T-helper 1 cell treated with Interleukin-12 subunit alpha and Interleukin-12 subunit beta and Interleukin-4 antibody, amounts not matched to agents 30 ng/mL and 1 ng/mL, for 36 hours (primary cell): ENCODE data around the gene ANKFN1. TPM values are rescaled to one million over a fixed set of nuclear protein-coding genes. Genes with fewer than 3 reads are reported as not detected.

Experiments
- intact Hi-C: fragments of 100-400 bp; cut with micrococcal nuclease; formaldehyde crosslinking; loops from one replicate; pipeline ENCODE4 v1.15.1; 2024
- total RNA-seq: library from RNA; stranded (reverse); gene quantifications from 2 replicates; pipeline ENCODE4 v1.2.3, GENCODE V29; 2022

ANKFN1 gene
- total RNA-seq, 1 donor from 2014 or later = not detected

GRCh38 chr17:56178203-56178602 lies 24.9 kb downstream of the ANKFN1 start:
- intact Hi-C loops = no loop called here

- intact Hi-C loops = no loop called here
Observed at GRCh38 chr17:56182081-56182480, 28.8 kb downstream of the ANKFN1 start.

GRCh38 chr17:56184650-56185049 lies 31.4 kb downstream of the ANKFN1 start:
- intact Hi-C loops = no loop called here

- intact Hi-C loops = no loop called here
Observed at GRCh38 chr17:56185491-56186221, 32.4 kb downstream of the ANKFN1 start.

GRCh38 chr17:56186222-56186786 lies 33.0 kb downstream of the ANKFN1 start:
- intact Hi-C loops = no loop called here

GRCh38 chr17:56203430-56203829 lies 50.2 kb downstream of the ANKFN1 start:
- intact Hi-C loops = no loop called here

GRCh38 chr17:56206351-56206750 lies 53.1 kb downstream of the ANKFN1 start:
- intact Hi-C loops = no loop called here

GRCh38 chr17:56213031-56213430 lies 59.8 kb downstream of the ANKFN1 start:
- intact Hi-C loops = no loop called here

GRCh38 chr17:56217921-56218320 lies 64.6 kb downstream of the ANKFN1 start:
- intact Hi-C loops = no loop called here

- intact Hi-C loops = no loop called here
Observed at GRCh38 chr17:56222255-56222654, 69.0 kb downstream of the ANKFN1 start.

GRCh38 chr17:56230660-56231059 lies 77.4 kb downstream of the ANKFN1 start:
- intact Hi-C loops = no loop called here

GRCh38 chr17:56231252-56231651 lies 78.0 kb downstream of the ANKFN1 start:
- intact Hi-C loops = no loop called here

GRCh38 chr17:56231693-56232092 lies 78.4 kb downstream of the ANKFN1 start:
- intact Hi-C loops = no loop called here

- intact Hi-C loops = no loop called here
Observed at GRCh38 chr17:56244268-56244890, 91.1 kb downstream of the ANKFN1 start.

GRCh38 chr17:56247816-56248215 lies 94.5 kb downstream of the ANKFN1 start:
- intact Hi-C loops = no loop called here

GRCh38 chr17:56257075-56257474 lies 103.8 kb downstream of the ANKFN1 start:
- intact Hi-C loops = no loop called here

GRCh38 chr17:56260376-56261002 lies 107.2 kb downstream of the ANKFN1 start:
- intact Hi-C loops = no loop called here

GRCh38 chr17:56262803-56263202 lies 109.5 kb downstream of the ANKFN1 start:
- intact Hi-C loops = no loop called here

- intact Hi-C loops = no loop called here
Observed at GRCh38 chr17:56269556-56270389, 116.5 kb downstream of the ANKFN1 start.

- intact Hi-C loops = no loop called here
Observed at GRCh38 chr17:56274491-56274890, 121.2 kb downstream of the ANKFN1 start.

- intact Hi-C loops = no loop called here
Observed at GRCh38 chr17:56284482-56284881, 131.2 kb downstream of the ANKFN1 start.
